ENCODE measurements around the gene LIN37.

The LIN37 gene

GRCh38 chr19:35777961-35778360 is 29.6 kb downstream of the LIN37 start:
- Histone ChIP-seq H3K79me2 (ENCODE audit: insufficient read depth, low read length) (peaks cover 38% of the 10 kb centered on the region), H3K9ac (ENCODE audit: low read depth, low read length) (peak overlapping the region; percentile 75; the same call in 1 of the 2 replicates), H3K27me3 (ENCODE audit: insufficient read depth, low read length, poor library complexity) (no peaks in the 10 kb centered on the region), H4K20me1 (ENCODE audit: insufficient read depth, low read length) (peaks cover 45% of the 10 kb centered on the region), H3K4me1 (ENCODE audit: insufficient read depth, low read length) (peaks cover 29% of the 10 kb centered on the region), H3K4me3 (ENCODE audit: low read depth in 1 of 2, low read length in 2 of 2) (no peak overlapping the region), H3K36me3 (ENCODE audit: insufficient read depth, low read length) (peaks cover 59% of the 10 kb centered on the region), H2AFZ (ENCODE audit: low read depth, low read length) (no peak overlapping the region), H3K4me2 (ENCODE audit: insufficient read depth, low read length) (no peak overlapping the region), H3K27ac (ENCODE audit: low read length) (0 out of 2 replicates have a peak overlapping the region, but pooled peaks have one; percentile 8), H3K9me3 (ENCODE audit: insufficient read depth, low read length, severe bottlenecking) (no peaks in the 10 kb centered on the region)
- no peak for ATAC-seq (ENCODE audit: insufficient read depth, low read depth)
- DNase-seq: no peak
- TF ChIP-seq CTCF (IDR thresholded peaks at IDR 0.05; ENCODE audit: borderline replicate concordance, extremely low read depth, low read length, poor library complexity, severe bottlenecking) (no peak), EZH2 (IDR thresholded peaks at IDR 0.05; ENCODE audit: borderline replicate concordance, low read depth, low read length, severe bottlenecking) (no peak)

GRCh38 chr19:35779033-35779432 is 30.7 kb downstream of the LIN37 start:
- ATAC-seq (ENCODE audit: insufficient read depth, low read depth): no peak
- no peaks in the 10 kb centered on the region for H3K9me3 ChIP-seq (ENCODE audit: insufficient read depth, low read length, severe bottlenecking)
- no peaks in the 10 kb centered on the region for H3K27me3 ChIP-seq (ENCODE audit: insufficient read depth, low read length, poor library complexity)
- no peak for DNase-seq
- TF ChIP-seq CTCF (IDR thresholded peaks at IDR 0.05; ENCODE audit: borderline replicate concordance, extremely low read depth, low read length, poor library complexity, severe bottlenecking) (no peak), EZH2 (IDR thresholded peaks at IDR 0.05; ENCODE audit: borderline replicate concordance, low read depth, low read length, severe bottlenecking) (no peak)
- H4K20me1 ChIP-seq (ENCODE audit: insufficient read depth, low read length): peaks cover 47% of the 10 kb centered on the region
- H3K4me3 ChIP-seq (ENCODE audit: low read depth in 1 of 2, low read length in 2 of 2): no peak overlapping the region
- peaks cover 29% of the 10 kb centered on the region for H3K4me1 ChIP-seq (ENCODE audit: insufficient read depth, low read length)
- peaks cover 69% of the 10 kb centered on the region for H3K36me3 ChIP-seq (ENCODE audit: insufficient read depth, low read length)
- 0 out of 2 replicates have a peak overlapping the region, but pooled peaks have one; percentile 7 for H3K9ac ChIP-seq (ENCODE audit: low read depth, low read length)
- H3K4me2 ChIP-seq (ENCODE audit: insufficient read depth, low read length): peak overlapping the region; percentile 14; the same call in 1 of the 2 replicates
- no peak overlapping the region for H3K27ac ChIP-seq (ENCODE audit: low read length)
- peaks cover 38% of the 10 kb centered on the region for H3K79me2 ChIP-seq (ENCODE audit: insufficient read depth, low read length)
- H2AFZ ChIP-seq (ENCODE audit: low read depth, low read length): no peak overlapping the region

GRCh38 chr19:35780058-35780457 is 31.7 kb downstream of the LIN37 start:
- Histone ChIP-seq H3K36me3 (ENCODE audit: insufficient read depth, low read length) (peaks cover 76% of the 10 kb centered on the region), H3K9me3 (ENCODE audit: insufficient read depth, low read length, severe bottlenecking) (no peaks in the 10 kb centered on the region), H3K4me1 (ENCODE audit: insufficient read depth, low read length) (peaks cover 23% of the 10 kb centered on the region), H3K27ac (ENCODE audit: low read length) (no peak overlapping the region), H2AFZ (ENCODE audit: low read depth, low read length) (no peak overlapping the region), H3K4me3 (ENCODE audit: low read depth in 1 of 2, low read length in 2 of 2) (no peak overlapping the region), H3K79me2 (ENCODE audit: insufficient read depth, low read length) (peaks cover 38% of the 10 kb centered on the region), H3K4me2 (ENCODE audit: insufficient read depth, low read length) (no peak overlapping the region), H3K9ac (ENCODE audit: low read depth, low read length) (no peak overlapping the region), H3K27me3 (ENCODE audit: insufficient read depth, low read length, poor library complexity) (no peaks in the 10 kb centered on the region), H4K20me1 (ENCODE audit: insufficient read depth, low read length) (peaks cover 47% of the 10 kb centered on the region)
- DNase-seq (no peak), ATAC-seq (ENCODE audit: insufficient read depth, low read depth) (no peak)
- TF ChIP-seq CTCF (IDR thresholded peaks at IDR 0.05; ENCODE audit: borderline replicate concordance, extremely low read depth, low read length, poor library complexity, severe bottlenecking) (no peak), EZH2 (IDR thresholded peaks at IDR 0.05; ENCODE audit: borderline replicate concordance, low read depth, low read length, severe bottlenecking) (no peak)

GRCh38 chr19:35780717-35781116 is 32.3 kb downstream of the LIN37 start:
- Histone ChIP-seq H3K9ac (ENCODE audit: low read depth, low read length) (no peak overlapping the region), H4K20me1 (ENCODE audit: insufficient read depth, low read length) (peaks cover 47% of the 10 kb centered on the region), H3K27me3 (ENCODE audit: insufficient read depth, low read length, poor library complexity) (no peaks in the 10 kb centered on the region), H3K79me2 (ENCODE audit: insufficient read depth, low read length) (peaks cover 37% of the 10 kb centered on the region), H3K4me2 (ENCODE audit: insufficient read depth, low read length) (no peak overlapping the region), H3K9me3 (ENCODE audit: insufficient read depth, low read length, severe bottlenecking) (no peaks in the 10 kb centered on the region), H3K4me1 (ENCODE audit: insufficient read depth, low read length) (peaks cover 22% of the 10 kb centered on the region), H3K27ac (ENCODE audit: low read length) (no peak overlapping the region), H2AFZ (ENCODE audit: low read depth, low read length) (no peak overlapping the region), H3K4me3 (ENCODE audit: low read depth in 1 of 2, low read length in 2 of 2) (no peak overlapping the region), H3K36me3 (ENCODE audit: insufficient read depth, low read length) (peaks cover 80% of the 10 kb centered on the region)
- no peak for DNase-seq
- no peak for ATAC-seq (ENCODE audit: insufficient read depth, low read depth)
- no peak for TF ChIP-seq EZH2 (IDR thresholded peaks at IDR 0.05; ENCODE audit: borderline replicate concordance, low read depth, low read length, severe bottlenecking)
- TF ChIP-seq CTCF (IDR thresholded peaks at IDR 0.05; ENCODE audit: borderline replicate concordance, extremely low read depth, low read length, poor library complexity, severe bottlenecking): no peak
